Astrocyte of the cerebellum (primary cell): ENCODE data around the gene RPS6KA6.

Experiments used
- DNase-seq: peaks from one replicate; pipeline ENCODE4 v3.0.0-alpha.2; 2011; ENCODE audit warnings: low read depth
- H3K4me3 ChIP-seq: 2 replicates; pipeline ENCODE4 v1.5.1; 2011; ENCODE audit warnings: mild to moderate bottlenecking, low read depth, low read length, moderate library complexity
- in situ Hi-C: cut with HindIII; loops from 2 replicates; pipeline ENCODE4 v1.10.0; 2017; ENCODE audit warnings: low sequenced_read_pairs
- TF ChIP-seq, protein P1 (sequence below): IDR thresholded peaks from 2 replicates; pipeline ENCODE4 v1.5.1; 2012; ENCODE audit warnings: low read length, low read depth, moderate library complexity, mild to moderate bottlenecking; ENCODE audit errors: missing control alignments

Gene RPS6KA6

DNA sequence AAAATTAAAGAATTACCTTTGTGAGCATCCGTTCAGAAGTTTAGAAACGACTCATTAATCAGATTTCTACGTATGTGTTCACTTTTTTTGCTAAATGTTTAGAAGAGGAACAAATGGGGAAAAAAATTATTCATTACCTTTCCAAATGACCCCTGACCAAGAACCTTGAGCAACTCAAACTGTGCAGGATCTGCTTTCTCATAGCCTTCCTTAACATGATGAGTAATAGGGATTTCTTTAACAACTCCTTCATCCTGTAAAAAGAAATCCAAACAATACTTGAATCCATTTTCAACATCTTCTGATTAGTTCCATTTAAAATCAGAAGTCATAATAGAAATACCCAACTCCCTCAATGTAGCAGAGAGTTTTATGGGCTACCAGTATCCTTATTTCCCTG, 32.1 kb downstream of the RPS6KA6 start:
- H3K4me3 ChIP-seq: no peak overlapping the region
- no peak for DNase-seq
- in situ Hi-C loops: no loop called here
- TF ChIP-seq, protein P1, sequence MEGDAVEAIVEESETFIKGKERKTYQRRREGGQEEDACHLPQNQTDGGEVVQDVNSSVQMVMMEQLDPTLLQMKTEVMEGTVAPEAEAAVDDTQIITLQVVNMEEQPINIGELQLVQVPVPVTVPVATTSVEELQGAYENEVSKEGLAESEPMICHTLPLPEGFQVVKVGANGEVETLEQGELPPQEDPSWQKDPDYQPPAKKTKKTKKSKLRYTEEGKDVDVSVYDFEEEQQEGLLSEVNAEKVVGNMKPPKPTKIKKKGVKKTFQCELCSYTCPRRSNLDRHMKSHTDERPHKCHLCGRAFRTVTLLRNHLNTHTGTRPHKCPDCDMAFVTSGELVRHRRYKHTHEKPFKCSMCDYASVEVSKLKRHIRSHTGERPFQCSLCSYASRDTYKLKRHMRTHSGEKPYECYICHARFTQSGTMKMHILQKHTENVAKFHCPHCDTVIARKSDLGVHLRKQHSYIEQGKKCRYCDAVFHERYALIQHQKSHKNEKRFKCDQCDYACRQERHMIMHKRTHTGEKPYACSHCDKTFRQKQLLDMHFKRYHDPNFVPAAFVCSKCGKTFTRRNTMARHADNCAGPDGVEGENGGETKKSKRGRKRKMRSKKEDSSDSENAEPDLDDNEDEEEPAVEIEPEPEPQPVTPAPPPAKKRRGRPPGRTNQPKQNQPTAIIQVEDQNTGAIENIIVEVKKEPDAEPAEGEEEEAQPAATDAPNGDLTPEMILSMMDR: no peak

DNA sequence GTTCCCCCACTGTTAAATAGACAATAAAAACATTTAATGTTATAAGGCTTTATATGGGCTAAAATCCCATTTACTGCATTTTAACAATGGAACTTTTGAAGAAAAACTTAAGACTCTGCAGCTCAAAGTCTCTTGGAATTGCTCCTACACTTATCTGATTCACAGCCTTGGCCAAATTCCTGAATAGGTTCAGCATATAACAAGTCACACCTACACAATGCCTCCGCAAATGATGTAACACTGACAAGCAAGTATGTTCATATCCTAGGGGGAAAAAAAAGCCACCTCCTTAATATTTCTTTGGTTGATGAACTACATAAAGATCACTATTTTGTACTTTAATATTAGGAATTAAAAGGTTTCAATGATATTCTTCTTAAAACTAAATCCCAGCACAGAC, 34.5 kb downstream of the RPS6KA6 start:
- TF ChIP-seq, protein P1: no peak
- H3K4me3 ChIP-seq: no peak overlapping the region
- in situ Hi-C loops: no loop called here
- DNase-seq: no peak

DNA sequence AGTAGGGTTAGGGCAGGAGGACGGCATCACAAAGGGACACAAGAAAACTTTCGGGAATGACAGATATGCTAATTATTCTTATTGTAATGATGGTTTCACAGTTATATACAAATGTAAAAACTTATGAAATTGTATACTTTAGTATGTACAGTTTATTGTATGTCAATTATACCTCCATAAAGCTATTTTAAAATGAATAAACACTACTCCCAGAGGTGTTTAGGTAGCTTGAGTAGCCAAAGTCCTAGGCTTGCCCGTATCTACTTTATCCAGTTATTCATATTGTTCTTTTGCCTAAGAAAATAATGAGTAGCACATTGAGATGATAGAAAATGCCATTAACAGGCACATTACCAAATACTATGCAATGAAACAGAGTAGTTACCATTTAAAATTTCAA, 43.0 kb downstream of the RPS6KA6 start:
- in situ Hi-C loops: no loop called here
- no peak overlapping the region for H3K4me3 ChIP-seq
- DNase-seq: no peak
- TF ChIP-seq, protein P1: no peak

DNA sequence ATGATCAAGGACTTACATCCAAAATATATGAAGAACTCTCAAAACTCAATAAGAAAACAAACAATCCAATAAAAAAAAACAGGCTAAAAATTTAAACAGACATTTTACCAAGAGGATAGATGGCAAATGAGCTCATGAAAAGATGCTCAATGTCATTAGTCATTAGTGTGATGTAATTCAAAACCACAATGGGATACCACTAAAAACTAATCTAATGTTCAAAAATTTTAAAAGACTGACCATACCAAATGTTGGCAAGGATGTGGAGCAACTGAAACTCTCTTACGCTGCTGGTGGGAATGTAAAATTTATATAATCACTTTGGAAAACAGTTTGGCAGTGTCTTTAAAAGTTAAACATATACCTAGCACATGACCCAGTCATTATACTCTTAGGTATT, 43.7 kb downstream of the RPS6KA6 start:
- in situ Hi-C loops: no loop called here
- no peak for DNase-seq
- H3K4me3 ChIP-seq: no peak overlapping the region
- TF ChIP-seq, protein P1: no peak

DNA sequence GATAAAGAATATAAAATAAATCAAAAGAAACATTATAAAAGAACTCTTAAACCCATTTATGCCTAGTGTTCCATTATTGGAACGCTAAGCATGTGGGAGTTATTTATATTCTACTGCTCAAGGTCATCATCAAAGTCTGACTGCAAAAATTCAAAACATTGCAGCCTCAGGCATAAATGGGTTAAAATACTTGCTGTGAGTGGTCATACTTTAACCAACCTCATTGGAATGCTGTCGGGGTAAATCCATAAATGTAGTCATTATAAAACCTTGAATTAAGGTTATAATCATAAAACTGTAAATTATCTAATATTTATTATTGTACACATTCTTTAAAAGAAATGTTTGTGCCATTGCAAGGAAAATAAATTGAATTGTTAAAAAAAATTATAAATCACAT, 55.0 kb downstream of the RPS6KA6 start:
- TF ChIP-seq, protein P1: no peak
- no peak overlapping the region for H3K4me3 ChIP-seq
- in situ Hi-C loops: no loop called here
- DNase-seq: no peak

DNA sequence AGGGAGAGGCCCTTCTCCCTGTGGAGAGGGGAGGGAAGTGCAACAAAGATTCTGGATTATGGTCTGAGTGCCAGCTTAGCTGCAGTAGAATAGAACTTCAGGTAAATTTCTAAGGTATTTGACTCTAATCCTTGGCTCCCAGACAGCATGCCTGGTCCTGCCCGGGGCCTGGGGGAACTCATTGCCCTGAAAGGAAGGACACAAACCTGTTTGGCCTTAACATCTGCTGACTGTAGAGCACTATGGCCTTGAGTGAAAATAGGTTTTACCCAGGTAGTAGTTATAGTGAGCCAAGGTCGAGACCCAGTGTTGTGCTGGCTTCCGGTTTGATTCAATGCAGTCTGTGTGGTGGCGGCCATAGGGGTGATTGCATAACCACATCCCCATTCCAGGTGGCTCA, 64.4 kb downstream of the RPS6KA6 start:
- TF ChIP-seq, protein P1: no peak
- in situ Hi-C loops: no loop called here
- no peak for DNase-seq
- no peak overlapping the region for H3K4me3 ChIP-seq

DNA sequence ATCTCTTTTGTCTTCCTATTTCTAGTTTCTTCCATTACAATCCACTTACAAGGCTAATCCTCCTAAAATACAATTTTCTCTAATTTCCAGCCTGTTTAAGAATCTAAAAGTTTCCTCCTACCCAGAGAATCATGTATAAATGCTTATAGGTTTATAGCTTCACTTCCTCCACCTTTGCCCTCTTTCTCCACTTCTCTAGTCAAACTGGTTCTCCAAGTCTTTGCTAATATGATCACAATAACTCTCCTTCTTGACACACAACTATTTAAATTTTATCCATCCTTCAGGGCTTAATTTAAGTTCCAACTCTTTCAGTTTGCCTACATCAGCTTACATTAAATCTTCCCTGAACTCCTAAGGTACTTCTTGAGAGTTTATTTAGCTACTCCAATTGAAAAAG, 69.2 kb downstream of the RPS6KA6 start:
- in situ Hi-C loops: no loop called here
- no peak for DNase-seq
- H3K4me3 ChIP-seq: no peak overlapping the region
- TF ChIP-seq, protein P1: no peak
